C4-2B (cell line): ENCODE measurements around the gene NSL1.
"Not testable (repeated sequence)": the region's sequence is repeated elsewhere in the genome, so short reads cannot be mapped to it uniquely, and the experiment has no call there.

Source experiments
- H3K27ac ChIP-seq: fragments of 450-650 bp; 2 replicates; pipeline ENCODE4 v1.5.1; 2017
- CTCF ChIP-seq: fragments of 450-650 bp; conservative IDR thresholded peaks from 2 replicates; pipeline ENCODE4 v1.5.1; 2017; ENCODE audit warnings: mild to moderate bottlenecking
- ZFX ChIP-seq: fragments of 450-650 bp; IDR thresholded peaks from 2 replicates; pipeline ENCODE4 v1.6.1; 2017

Gene NSL1

DNA sequence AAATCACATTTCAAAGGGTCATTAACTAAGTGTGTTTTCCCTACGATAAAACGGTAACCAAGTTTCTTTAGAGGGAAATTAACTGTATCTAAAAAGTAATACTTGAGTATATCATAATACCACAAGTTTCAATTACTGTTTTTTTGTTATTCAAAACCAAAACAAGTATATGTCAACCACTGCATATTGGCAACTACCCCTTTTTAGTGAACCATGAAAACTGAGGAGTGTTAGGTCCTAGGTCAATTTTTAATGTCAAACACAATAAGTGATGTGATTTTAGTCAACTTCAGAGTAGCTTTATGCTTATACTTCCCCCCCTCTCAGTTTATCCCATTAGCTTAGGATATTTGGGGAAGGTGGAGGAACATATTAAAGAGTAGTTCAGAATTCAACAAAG is 10.4 kb downstream of the NSL1 start:
- TF ChIP-seq ZFX, result no peak
- no peak for TF ChIP-seq CTCF
- H3K27ac ChIP-seq, result no peak overlapping the region

DNA sequence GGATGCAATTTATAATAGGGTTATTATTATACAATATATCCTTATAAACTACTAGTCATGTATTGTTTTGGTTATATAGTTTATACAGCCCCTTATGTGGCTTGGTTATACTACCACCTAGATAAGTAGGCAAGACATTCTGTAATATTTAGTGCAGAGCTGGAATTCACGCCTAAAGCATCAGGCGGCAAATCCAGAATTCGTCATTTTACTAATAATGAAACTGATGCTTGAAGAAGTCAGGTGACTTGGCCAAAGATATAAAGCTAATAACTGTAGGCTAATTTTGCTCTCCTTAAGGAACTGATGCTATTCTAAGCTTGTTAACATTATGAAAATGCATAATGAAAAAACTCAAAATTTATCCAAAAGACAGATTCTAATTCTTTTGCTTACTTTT is 10.8 kb downstream of the NSL1 start:
- TF ChIP-seq ZFX (no peak), CTCF (no peak)
- no peak overlapping the region for H3K27ac ChIP-seq

DNA sequence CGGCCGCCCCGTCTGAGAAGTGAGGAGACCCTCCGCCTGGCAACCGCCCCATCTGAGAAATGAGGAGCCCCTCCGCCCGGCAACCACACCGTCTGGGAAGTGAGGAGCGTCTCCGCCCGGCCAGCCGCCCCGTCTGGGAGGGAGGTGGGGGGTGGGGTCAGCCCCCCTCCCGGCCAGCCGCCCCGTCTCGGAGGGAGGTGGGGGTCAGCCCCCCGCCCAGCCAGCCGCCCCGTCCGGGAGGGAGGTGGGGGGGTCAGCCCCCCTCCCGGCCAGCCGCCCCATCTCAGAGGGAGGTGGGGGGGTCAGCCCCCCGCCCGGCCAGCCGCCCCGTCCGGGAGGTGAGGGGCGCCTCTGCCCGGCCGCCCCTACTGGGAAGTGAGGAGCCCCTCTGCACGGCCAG is 12.5 kb downstream of the NSL1 start:
- H3K27ac ChIP-seq, result not testable (repeated sequence)

DNA sequence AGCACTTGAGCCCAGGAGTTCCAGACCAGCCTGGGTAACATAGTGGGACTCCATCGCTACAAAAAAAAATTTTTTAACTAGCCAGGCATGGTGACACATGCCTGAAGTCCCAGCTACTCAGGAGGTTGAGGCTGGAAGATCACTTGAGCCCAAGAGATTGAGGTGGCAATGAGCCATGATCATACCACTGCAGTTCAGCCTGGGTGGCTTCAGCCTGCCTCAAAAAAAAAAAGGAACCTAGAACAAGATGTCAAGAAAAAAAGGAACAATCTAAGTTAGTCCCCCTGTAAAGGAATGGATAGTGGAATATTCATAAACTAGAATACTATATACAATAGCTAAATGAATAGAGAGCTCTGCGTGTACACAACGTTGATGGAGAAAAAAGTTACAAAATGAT is 14.4 kb downstream of the NSL1 start:
- TF ChIP-seq ZFX, result no peak
- TF ChIP-seq CTCF, result no peak
- no peak overlapping the region for H3K27ac ChIP-seq

- no peak overlapping the region for H3K27ac ChIP-seq
- no peak for TF ChIP-seq ZFX
- no peak for TF ChIP-seq CTCF
Measured at GRCh38 chr1:212775241-212775640, 16.3 kb downstream of the NSL1 start.

- H3K27ac ChIP-seq, result no peak overlapping the region
Measured at GRCh38 chr1:212774584-212774983, 17.0 kb downstream of the NSL1 start.

GRCh38 chr1:212773011-212773410 is 18.6 kb downstream of the NSL1 start:
- TF ChIP-seq CTCF (no peak), ZFX (no peak)
- no peak overlapping the region for H3K27ac ChIP-seq

More at GRCh38 chr1:212774584-212774983, 17.0 kb downstream of the NSL1 start:
- TF ChIP-seq CTCF (no peak), ZFX (no peak)

GRCh38 chr1:212771341-212771740 is 20.2 kb downstream of the NSL1 start:
- no peak for TF ChIP-seq CTCF
- TF ChIP-seq ZFX, result no peak
- H3K27ac ChIP-seq, result no peak overlapping the region
